Endodermal cell (in vitro differentiated cells): Measurements from ENCODE around the gene SEMA3D. TPM values are rescaled to one million over a fixed set of nuclear protein-coding genes. Genes with fewer than 3 reads are reported as not detected.

Source experiments
- DNase-seq: peaks from one replicate; pipeline ENCODE4 v3.0.0-alpha.2; 2017
- H3K27ac ChIP-seq: 2 replicates; pipeline ENCODE4 v1.5.1; 2013; ENCODE audit warnings: mild to moderate bottlenecking, low read depth, low read length, moderate library complexity
- H3K27me3 ChIP-seq: 2 replicates; pipeline ENCODE4 v1.6.1; 2013; ENCODE audit warnings: mild to moderate bottlenecking, low read length, moderate library complexity; ENCODE audit not compliant: insufficient read depth, control insufficient read depth, poor library complexity, severe bottlenecking
- H3K36me3 ChIP-seq: 2 replicates; pipeline ENCODE4 v1.7.0; 2013; ENCODE audit warnings: mild to moderate bottlenecking, low read length, moderate library complexity; ENCODE audit not compliant: control insufficient read depth, insufficient read depth
- H3K4me1 ChIP-seq: one replicate; pipeline ENCODE4 v1.7.0; 2013; ENCODE audit warnings: low read length; ENCODE audit not compliant: control insufficient read depth, insufficient read depth
- H3K4me3 ChIP-seq: 2 replicates; pipeline ENCODE4 v1.5.1; 2013; ENCODE audit warnings: mild to moderate bottlenecking, low read length, moderate library complexity
- H3K9ac ChIP-seq: 2 replicates; pipeline ENCODE4 v1.6.1; 2013; ENCODE audit warnings: mild to moderate bottlenecking, low read length, moderate library complexity; ENCODE audit not compliant: poor library complexity, severe bottlenecking; ENCODE audit errors: extremely low read depth
- H3K9me3 ChIP-seq: 2 replicates; pipeline ENCODE4 v1.6.1; 2013; ENCODE audit warnings: mild to moderate bottlenecking, low read length, moderate library complexity; ENCODE audit not compliant: control insufficient read depth
- H3K27ac Mint-ChIP-seq: 2 replicates; pipeline ENCODE4 v1.8.0; 2020; ENCODE audit warnings: mixed read lengths
- H3K27me3 Mint-ChIP-seq: 2 replicates; pipeline ENCODE4 v1.8.0; 2021; ENCODE audit warnings: mild to moderate bottlenecking, mixed read lengths; ENCODE audit not compliant: insufficient read depth
- H3K36me3 Mint-ChIP-seq: 2 replicates; pipeline ENCODE4 v1.8.0; 2020; ENCODE audit warnings: low read depth, mixed read lengths
- H3K4me1 Mint-ChIP-seq: 2 replicates; pipeline ENCODE4 v1.8.0; 2020; ENCODE audit warnings: mixed read lengths
- H3K4me3 Mint-ChIP-seq: 2 replicates; pipeline ENCODE4 v1.8.0; 2020; ENCODE audit warnings: mild to moderate bottlenecking, moderate library complexity, mixed read lengths
- H3K9me3 Mint-ChIP-seq: 2 replicates; pipeline ENCODE4 v1.8.0; 2020; ENCODE audit warnings: mild to moderate bottlenecking, mixed read lengths
- WGBS, 2 experiments: methylation state at CpG; one replicate each; pipeline versions ENCODE4 v1.1.5 to v1.1.7; 2013; ENCODE audit warnings: missing lambda C conversion rate in 2 of 2, mixed read lengths in 1 of 2; ENCODE audit not compliant: insufficient coverage in 1 of 2, insufficient read length in 1 of 2; 5-methylcytosine and 5-hydroxymethylcytosine counted together
- total RNA-seq, 2 donors: library from RNA; stranded (reverse); fragmentation: NEBNext Ultra II Directional in 1 of 2; extraction: Animal tissue kit (Norgen Biotek cat#: 25700) in 1 of 2; gene quantifications; 2 replicates in 1 of 2; 3 replicates in 1 of 2; pipeline ENCODE4 v1.2.1, GENCODE V29; 2021
- TF ChIP-seq, protein P1 (sequence below): fragments of 200-600 bp; sonication (generic); conservative IDR thresholded peaks from 2 replicates; pipeline ENCODE4 v1.5.0; 2021; ENCODE audit warnings: antibody characterized with exemption, mild to moderate bottlenecking

SEMA3D gene
- total RNA-seq, 2 donors from 2014 or later: 6.5 to 13.9 TPM

DNA sequence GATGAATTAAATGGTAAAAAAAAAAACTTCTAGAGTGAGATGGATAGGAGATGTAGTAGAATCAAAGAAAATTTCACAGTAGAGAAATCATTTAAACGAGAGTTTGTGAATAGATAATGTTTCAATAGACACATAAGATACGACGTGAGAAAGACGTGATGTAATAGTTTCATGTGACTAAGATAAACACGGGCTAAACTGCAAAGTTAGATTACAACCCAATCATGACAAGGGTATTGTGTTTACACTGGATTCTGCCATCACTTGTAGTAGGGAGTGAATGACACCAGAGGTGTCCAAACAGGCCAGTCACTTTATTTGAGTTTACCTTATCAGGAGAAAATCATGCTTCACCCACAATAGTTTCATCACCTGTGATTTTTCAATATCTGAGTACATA, 21.6 kb downstream of the SEMA3D start:
- WGBS, 2 experiments: 83 to 97% methylated on average over 1 to 5 of the region's 5 CpGs
- Mint-ChIP-seq H3K4me3 (no peak overlapping the region), H3K27ac (no peak overlapping the region), H3K36me3 (no peaks in the 10 kb centered on the region), H3K9me3 (no peaks in the 10 kb centered on the region), H3K27me3 (no peaks in the 10 kb centered on the region), H3K4me1 (peaks cover 2% of the 10 kb centered on the region)
- no peak overlapping the region for H3K27ac ChIP-seq
- TF ChIP-seq, protein P1, sequence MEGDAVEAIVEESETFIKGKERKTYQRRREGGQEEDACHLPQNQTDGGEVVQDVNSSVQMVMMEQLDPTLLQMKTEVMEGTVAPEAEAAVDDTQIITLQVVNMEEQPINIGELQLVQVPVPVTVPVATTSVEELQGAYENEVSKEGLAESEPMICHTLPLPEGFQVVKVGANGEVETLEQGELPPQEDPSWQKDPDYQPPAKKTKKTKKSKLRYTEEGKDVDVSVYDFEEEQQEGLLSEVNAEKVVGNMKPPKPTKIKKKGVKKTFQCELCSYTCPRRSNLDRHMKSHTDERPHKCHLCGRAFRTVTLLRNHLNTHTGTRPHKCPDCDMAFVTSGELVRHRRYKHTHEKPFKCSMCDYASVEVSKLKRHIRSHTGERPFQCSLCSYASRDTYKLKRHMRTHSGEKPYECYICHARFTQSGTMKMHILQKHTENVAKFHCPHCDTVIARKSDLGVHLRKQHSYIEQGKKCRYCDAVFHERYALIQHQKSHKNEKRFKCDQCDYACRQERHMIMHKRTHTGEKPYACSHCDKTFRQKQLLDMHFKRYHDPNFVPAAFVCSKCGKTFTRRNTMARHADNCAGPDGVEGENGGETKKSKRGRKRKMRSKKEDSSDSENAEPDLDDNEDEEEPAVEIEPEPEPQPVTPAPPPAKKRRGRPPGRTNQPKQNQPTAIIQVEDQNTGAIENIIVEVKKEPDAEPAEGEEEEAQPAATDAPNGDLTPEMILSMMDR: no peak
- no peaks in the 10 kb centered on the region for H3K4me1 ChIP-seq
- H3K27me3 ChIP-seq: no peaks in the 10 kb centered on the region
- H3K4me3 ChIP-seq: no peak overlapping the region
- no peak overlapping the region for H3K9ac ChIP-seq
- no peaks in the 10 kb centered on the region for H3K9me3 ChIP-seq
- no peaks in the 10 kb centered on the region for H3K36me3 ChIP-seq
- DNase-seq: no peak

- DNase-seq: no peak
- TF ChIP-seq, protein P1: no peak
These were observed 22.5 kb downstream of the SEMA3D start for GRCh38 chr7:85164376-85164775.

DNA sequence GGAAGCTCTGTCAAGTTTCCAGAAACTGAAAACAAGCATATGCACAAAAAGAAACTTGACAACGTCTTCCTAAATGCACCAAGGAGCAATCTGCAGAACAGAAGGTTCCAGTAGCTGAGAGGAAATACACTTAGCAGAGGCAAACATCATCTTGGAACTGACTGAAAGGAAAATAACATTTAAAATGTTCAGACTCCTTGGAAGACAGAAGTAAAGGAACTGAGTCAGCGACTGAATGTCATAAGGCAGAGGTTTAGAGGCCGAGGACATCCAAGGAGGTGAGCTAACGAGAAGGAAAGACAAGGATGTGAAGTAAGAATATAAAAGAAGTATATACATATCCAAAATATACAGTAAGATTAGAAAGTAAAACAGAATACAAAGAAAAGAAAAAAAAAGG, 24.1 kb downstream of the SEMA3D start:
- Histone ChIP-seq H3K9ac (no peak overlapping the region), H3K4me1 (no peaks in the 10 kb centered on the region), H3K9me3 (peaks cover 22% of the 10 kb centered on the region), H3K27ac (no peak overlapping the region), H3K36me3 (no peaks in the 10 kb centered on the region), H3K4me3 (no peak overlapping the region), H3K27me3 (no peaks in the 10 kb centered on the region)
- no peak overlapping the region for H3K4me3 Mint-ChIP-seq
- no peak for DNase-seq
- peaks cover 2% of the 10 kb centered on the region for H3K4me1 Mint-ChIP-seq
- peaks cover 7% of the 10 kb centered on the region for H3K36me3 Mint-ChIP-seq
- TF ChIP-seq, protein P1: no peak
- H3K27me3 Mint-ChIP-seq: no peaks in the 10 kb centered on the region
- no peak overlapping the region for H3K27ac Mint-ChIP-seq
- peaks cover 17% of the 10 kb centered on the region for H3K9me3 Mint-ChIP-seq
- 97 to 100% methylated on average over 1 to 4 of the region's 4 CpGs for WGBS, 2 experiments

More at GRCh38 chr7:85164376-85164775, 22.5 kb downstream of the SEMA3D start:
- Histone ChIP-seq H3K27ac (no peak overlapping the region), H3K36me3 (no peaks in the 10 kb centered on the region), H3K9ac (no peak overlapping the region), H3K27me3 (no peaks in the 10 kb centered on the region), H3K4me1 (no peaks in the 10 kb centered on the region), H3K4me3 (no peak overlapping the region), H3K9me3 (peaks cover 5% of the 10 kb centered on the region)
- no peaks in the 10 kb centered on the region for H3K36me3 Mint-ChIP-seq
- no peak overlapping the region for H3K4me3 Mint-ChIP-seq
- WGBS, 2 experiments: 100% methylated on average over 1 of the region's 1 CpG; no CpG with 5 or more reads in 1 of the 2 experiments
- H3K27me3 Mint-ChIP-seq: no peaks in the 10 kb centered on the region
- no peak overlapping the region for H3K27ac Mint-ChIP-seq
- H3K9me3 Mint-ChIP-seq: peaks cover under 1% of the 10 kb centered on the region
- H3K4me1 Mint-ChIP-seq: peaks cover 2% of the 10 kb centered on the region
